Thyroid gland (tissue), 4 donors: ENCODE data around the gene ABTB2.

Experiments
- CTCF ChIP-seq, 6 experiments: fragments of 200-600 bp in 3 of 6; fragments of 450-650 bp in 3 of 6; sonication (generic) in 3 of 6; IDR thresholded peaks; one replicate each; pipeline ENCODE4 v1.5.1; 2016 to 2019; ENCODE audit warnings: antibody characterized with exemption in 6 of 6, mild to moderate bottlenecking in 2 of 6, inconsistent platforms in 1 of 6, moderate library complexity in 1 of 6
- POLR2A ChIP-seq, 2 donors: fragments of 450-650 bp; IDR thresholded peaks; one replicate each; pipeline ENCODE4 v1.6.1; 2017; ENCODE audit warnings: antibody characterized with exemption in 2 of 2, mild to moderate bottlenecking in 2 of 2, moderate library complexity in 1 of 2

- TF ChIP-seq CTCF (IDR thresholded peaks at IDR 0.05) (no peak), POLR2A (IDR thresholded peaks at IDR 0.05) (no peak)
Measured at GRCh38 chr11:34353881-34354280, 3.9 kb downstream of the ABTB2 start.
